HepG2 (cell line): ENCODE data around the gene IL1RAP. TPM values are rescaled to one million over a fixed set of nuclear protein-coding genes. Genes with fewer than 3 reads are reported as not detected.

Experiments used
- CEBPB ChIP-seq: IDR thresholded peaks from 2 replicates; pipeline ENCODE4 v1.6.1; 2011; ENCODE audit warnings: low read depth, low read length, improper control_type of control experiment, borderline replicate concordance
- GTF3A ChIP-seq: sonication (generic); formaldehyde crosslinking; conservative IDR thresholded peaks from 2 replicates; pipeline ENCODE4 v1.4.0; 2020; ENCODE audit warnings: mild to moderate bottlenecking, missing genetic modification reagents
- KMT2B ChIP-seq: IDR thresholded peaks from 2 replicates; pipeline ENCODE4 v1.6.1; 2016; ENCODE audit warnings: missing genetic modification reagents, missing compliant biosample characterization
- MAFF ChIP-seq: IDR thresholded peaks from 2 replicates; pipeline ENCODE4 v1.6.1; 2011; ENCODE audit warnings: low read depth, low read length, improper control_type of control experiment
- MATR3 ChIP-seq: sonication (generic); formaldehyde crosslinking; IDR thresholded peaks from 2 replicates; pipeline ENCODE4 v1.4.0; 2020; ENCODE audit warnings: missing genetic modification reagents
- NAIF1 ChIP-seq: sonication (generic); formaldehyde crosslinking; IDR thresholded peaks from 2 replicates; pipeline ENCODE4 v1.5.0; 2020; ENCODE audit warnings: mild to moderate bottlenecking, missing genetic modification reagents, borderline replicate concordance
- NR2F2 ChIP-seq: IDR thresholded peaks from 2 replicates; pipeline ENCODE4 v1.6.1; 2012; ENCODE audit warnings: low read depth, inconsistent platforms, borderline replicate concordance
- PCBP2 ChIP-seq: fragments of 200-400 bp; formaldehyde crosslinking; optimal IDR thresholded peaks from 2 replicates; pipeline ENCODE3; 2018; ENCODE audit warnings: low read length, low read depth; ENCODE audit not compliant: poor library complexity, severe bottlenecking
- PHF5A ChIP-seq: IDR thresholded peaks from one replicate; pipeline ENCODE4 v1.6.1; 2018; ENCODE audit warnings: low read depth, missing genetic modification reagents; ENCODE audit not compliant: unreplicated experiment
- RNF2 ChIP-seq: fragments of 450-650 bp; conservative IDR thresholded peaks from 2 replicates; pipeline ENCODE4 v1.6.1; 2016; ENCODE audit warnings: low read depth
- SRF ChIP-seq: IDR thresholded peaks from 2 replicates; pipeline ENCODE4 v1.6.1; 2011; ENCODE audit warnings: mild to moderate bottlenecking, low read depth, low read length, moderate library complexity
- ZNF136 ChIP-seq: sonication (generic); formaldehyde crosslinking; IDR thresholded peaks from 2 replicates; pipeline ENCODE4 v1.8.1; 2022; ENCODE audit warnings: low read depth, mild to moderate bottlenecking, moderate library complexity, missing genetic modification reagents
- ZNF251 ChIP-seq: sonication (generic); formaldehyde crosslinking; IDR thresholded peaks from 2 replicates; pipeline ENCODE4 v1.9.0; 2021; ENCODE audit warnings: mild to moderate bottlenecking, missing genetic modification reagents
- ZNF776 ChIP-seq: sonication (generic); formaldehyde crosslinking; IDR thresholded peaks from 2 replicates; pipeline ENCODE4 v1.4.0; 2020; ENCODE audit warnings: mild to moderate bottlenecking, missing genetic modification reagents
- ZNF788 ChIP-seq: sonication (generic); formaldehyde crosslinking; IDR thresholded peaks from 2 replicates; pipeline ENCODE4 v1.5.0; 2020; ENCODE audit warnings: mild to moderate bottlenecking, missing genetic modification reagents, borderline replicate concordance
- ZNF816 ChIP-seq: sonication (generic); formaldehyde crosslinking; IDR thresholded peaks from 2 replicates; pipeline ENCODE4 v1.8.0; 2022; ENCODE audit warnings: missing genetic modification reagents, mild to moderate bottlenecking, borderline replicate concordance
- polyA plus RNA-seq, 8 experiments: library from polyadenylated mRNA; depleted of rRNA in 3 of 8; stranded (reverse) in 7 of 8; unstranded in 1 of 8; fragments of >200 nt; fragmentation: Illumina TruSeq in 4 of 8; extraction: Trizol in 4 of 8; gene quantifications; 2 replicates each; pipeline versions ENCODE4 v1.2.1 to v1.2.3, GENCODE V29; 2011 to 2016; ENCODE audit warnings: low read depth in 4 of 8, missing spikeins in 1 of 8, mixed read lengths in 1 of 8; ENCODE audit not compliant: insufficient read depth in 1 of 8
- total RNA-seq, 5 experiments: library from RNA; depleted of rRNA; stranded (reverse); fragments of >200 nt; fragmentation: Illumina TruSeq; extraction: Trizol; gene quantifications; 2 replicates each; pipeline ENCODE4 v1.2.3, GENCODE V29; 2016; ENCODE audit warnings: low read depth in 1 of 5
- TF ChIP-seq, protein P1 (sequence below): sonication (generic); formaldehyde crosslinking; IDR thresholded peaks from 2 replicates; pipeline ENCODE4 v1.4.0; 2020; ENCODE audit warnings: missing genetic modification reagents
- TF ChIP-seq, protein P2 (sequence below): sonication (generic); formaldehyde crosslinking; IDR thresholded peaks from one replicate; pipeline ENCODE4 v1.5.1; 2020; ENCODE audit warnings: mild to moderate bottlenecking, missing genetic modification reagents; ENCODE audit errors: not compliant biosample characterization
- TF ChIP-seq, protein P3 (sequence below): sonication (generic); formaldehyde crosslinking; IDR thresholded peaks from 2 replicates; pipeline ENCODE4 v1.5.0; 2020; ENCODE audit warnings: mild to moderate bottlenecking, missing genetic modification reagents

IL1RAP gene
- total and polyA plus RNA-seq, 2 of the 13 experiments (the other 11 are each of a cell fraction or from before 2014, with no cell fraction given) = 18.3 to 54.9 TPM

DNA sequence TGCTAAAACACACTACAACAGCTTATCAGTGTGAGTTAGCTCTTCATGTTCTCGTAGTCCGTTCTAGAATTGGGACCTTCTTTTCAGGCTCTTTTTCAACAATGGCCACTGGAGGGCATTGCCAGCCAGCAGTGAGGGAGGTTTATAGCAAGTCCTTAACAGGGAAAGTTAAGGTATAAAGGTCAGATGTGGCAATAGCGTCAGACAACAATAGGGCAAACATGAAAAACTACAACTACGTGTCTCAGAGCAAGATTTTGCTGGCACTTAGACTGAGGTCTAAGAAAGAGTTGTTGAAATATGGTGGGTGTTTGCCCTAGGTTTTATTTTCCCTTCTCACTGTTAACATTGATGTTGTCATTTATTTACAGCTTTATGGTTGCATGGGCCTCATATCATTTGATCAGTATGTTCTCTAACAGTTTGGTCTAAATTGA is 187.2 kb downstream of the IL1RAP start (continued):
- TF ChIP-seq NR2F2 (peak; percentile 52; the same call in 1 of the 2 replicates), KMT2B (no peak), PHF5A (CRISPR knock-in tag) (no peak), ZNF136 (CRISPR knock-in tag) (no peak), MAFF (no peak), ZNF776 (no peak), CEBPB (peak; percentile 95), ZNF788 (CRISPR knock-in tag) (no peak), ZNF816 (no peak), PCBP2 (no peak), SRF (no peak), NAIF1 (no peak), ZNF251 (CRISPR knock-in tag) (no peak), GTF3A (no peak), MATR3 (CRISPR knock-in tag) (no peak), RNF2 (no peak)
- TF ChIP-seq, protein P1, sequence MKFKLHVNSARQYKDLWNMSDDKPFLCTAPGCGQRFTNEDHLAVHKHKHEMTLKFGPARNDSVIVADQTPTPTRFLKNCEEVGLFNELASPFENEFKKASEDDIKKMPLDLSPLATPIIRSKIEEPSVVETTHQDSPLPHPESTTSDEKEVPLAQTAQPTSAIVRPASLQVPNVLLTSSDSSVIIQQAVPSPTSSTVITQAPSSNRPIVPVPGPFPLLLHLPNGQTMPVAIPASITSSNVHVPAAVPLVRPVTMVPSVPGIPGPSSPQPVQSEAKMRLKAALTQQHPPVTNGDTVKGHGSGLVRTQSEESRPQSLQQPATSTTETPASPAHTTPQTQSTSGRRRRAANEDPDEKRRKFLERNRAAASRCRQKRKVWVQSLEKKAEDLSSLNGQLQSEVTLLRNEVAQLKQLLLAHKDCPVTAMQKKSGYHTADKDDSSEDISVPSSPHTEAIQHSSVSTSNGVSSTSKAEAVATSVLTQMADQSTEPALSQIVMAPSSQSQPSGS = peak; percentile 17; the same call in 1 of the 2 replicates
- TF ChIP-seq, protein P2, sequence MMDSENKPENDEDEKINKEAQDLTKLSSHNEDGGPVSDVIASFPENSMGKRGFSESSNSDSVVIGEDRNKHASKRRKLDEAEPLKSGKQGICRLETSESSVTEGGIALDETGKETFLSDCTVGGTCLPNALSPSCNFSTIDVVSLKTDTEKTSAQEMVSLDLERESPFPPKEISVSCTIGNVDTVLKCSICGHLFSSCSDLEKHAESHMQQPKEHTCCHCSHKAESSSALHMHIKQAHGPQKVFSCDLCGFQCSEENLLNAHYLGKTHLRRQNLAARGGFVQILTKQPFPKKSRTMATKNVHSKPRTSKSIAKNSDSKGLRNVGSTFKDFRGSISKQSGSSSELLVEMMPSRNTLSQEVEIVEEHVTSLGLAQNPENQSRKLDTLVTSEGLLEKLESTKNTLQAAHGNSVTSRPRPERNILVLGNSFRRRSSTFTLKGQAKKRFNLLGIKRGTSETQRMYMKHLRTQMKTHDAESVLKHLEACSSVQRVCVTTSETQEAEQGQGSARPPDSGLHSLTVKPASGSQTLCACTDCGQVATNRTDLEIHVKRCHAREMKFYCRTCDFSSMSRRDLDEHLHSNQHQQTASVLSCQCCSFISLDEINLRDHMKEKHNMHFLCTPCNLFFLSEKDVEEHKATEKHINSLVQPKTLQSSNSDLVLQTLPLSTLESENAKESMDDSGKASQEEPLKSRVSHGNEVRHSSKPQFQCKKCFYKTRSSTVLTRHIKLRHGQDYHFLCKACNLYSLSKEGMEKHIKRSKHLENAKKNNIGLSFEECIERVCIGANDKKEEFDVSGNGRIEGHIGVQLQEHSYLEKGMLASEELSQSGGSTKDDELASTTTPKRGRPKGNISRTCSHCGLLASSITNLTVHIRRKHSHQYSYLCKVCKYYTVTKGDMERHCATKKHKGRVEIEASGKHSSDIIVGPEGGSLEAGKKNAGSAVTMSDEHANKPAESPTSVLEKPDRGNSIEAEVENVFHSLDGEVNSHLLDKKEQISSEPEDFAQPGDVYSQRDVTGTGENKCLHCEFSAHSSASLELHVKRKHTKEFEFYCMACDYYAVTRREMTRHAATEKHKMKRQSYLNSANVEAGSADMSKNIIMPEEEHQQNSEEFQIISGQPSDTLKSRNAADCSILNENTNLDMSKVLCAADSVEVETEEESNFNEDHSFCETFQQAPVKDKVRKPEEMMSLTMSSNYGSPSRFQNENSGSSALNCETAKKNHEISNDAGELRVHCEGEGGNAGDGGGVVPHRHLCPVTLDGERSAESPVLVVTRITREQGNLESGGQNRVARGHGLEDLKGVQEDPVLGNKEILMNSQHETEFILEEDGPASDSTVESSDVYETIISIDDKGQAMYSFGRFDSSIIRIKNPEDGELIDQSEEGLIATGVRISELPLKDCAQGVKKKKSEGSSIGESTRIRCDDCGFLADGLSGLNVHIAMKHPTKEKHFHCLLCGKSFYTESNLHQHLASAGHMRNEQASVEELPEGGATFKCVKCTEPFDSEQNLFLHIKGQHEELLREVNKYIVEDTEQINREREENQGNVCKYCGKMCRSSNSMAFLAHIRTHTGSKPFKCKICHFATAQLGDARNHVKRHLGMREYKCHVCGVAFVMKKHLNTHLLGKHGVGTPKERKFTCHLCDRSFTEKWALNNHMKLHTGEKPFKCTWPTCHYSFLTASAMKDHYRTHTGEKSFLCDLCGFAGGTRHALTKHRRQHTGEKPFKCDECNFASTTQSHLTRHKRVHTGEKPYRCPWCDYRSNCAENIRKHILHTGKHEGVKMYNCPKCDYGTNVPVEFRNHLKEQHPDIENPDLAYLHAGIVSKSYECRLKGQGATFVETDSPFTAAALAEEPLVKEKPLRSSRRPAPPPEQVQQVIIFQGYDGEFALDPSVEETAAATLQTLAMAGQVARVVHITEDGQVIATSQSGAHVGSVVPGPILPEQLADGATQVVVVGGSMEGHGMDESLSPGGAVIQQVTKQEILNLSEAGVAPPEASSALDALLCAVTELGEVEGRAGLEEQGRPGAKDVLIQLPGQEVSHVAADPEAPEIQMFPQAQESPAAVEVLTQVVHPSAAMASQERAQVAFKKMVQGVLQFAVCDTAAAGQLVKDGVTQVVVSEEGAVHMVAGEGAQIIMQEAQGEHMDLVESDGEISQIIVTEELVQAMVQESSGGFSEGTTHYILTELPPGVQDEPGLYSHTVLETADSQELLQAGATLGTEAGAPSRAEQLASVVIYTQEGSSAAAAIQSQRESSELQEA (CRISPR knock-in tag) = no peak
- TF ChIP-seq, protein P3, sequence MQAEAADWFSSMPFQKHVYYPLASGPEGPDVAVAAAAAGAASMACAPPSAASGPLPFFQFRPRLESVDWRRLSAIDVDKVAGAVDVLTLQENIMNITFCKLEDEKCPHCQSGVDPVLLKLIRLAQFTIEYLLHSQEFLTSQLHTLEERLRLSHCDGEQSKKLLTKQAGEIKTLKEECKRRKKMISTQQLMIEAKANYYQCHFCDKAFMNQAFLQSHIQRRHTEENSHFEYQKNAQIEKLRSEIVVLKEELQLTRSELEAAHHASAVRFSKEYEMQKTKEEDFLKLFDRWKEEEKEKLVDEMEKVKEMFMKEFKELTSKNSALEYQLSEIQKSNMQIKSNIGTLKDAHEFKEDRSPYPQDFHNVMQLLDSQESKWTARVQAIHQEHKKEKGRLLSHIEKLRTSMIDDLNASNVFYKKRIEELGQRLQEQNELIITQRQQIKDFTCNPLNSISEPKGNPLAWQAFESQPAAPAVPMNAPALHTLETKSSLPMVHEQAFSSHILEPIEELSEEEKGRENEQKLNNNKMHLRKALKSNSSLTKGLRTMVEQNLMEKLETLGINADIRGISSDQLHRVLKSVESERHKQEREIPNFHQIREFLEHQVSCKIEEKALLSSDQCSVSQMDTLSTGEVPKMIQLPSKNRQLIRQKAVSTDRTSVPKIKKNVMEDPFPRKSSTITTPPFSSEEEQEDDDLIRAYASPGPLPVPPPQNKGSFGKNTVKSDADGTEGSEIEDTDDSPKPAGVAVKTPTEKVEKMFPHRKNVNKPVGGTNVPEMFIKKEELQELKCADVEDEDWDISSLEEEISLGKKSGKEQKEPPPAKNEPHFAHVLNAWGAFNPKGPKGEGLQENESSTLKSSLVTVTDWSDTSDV = no peak
